NCI-H446 treated with DMSO at 0.1 percent for 48 hours (cell line): ENCODE results near the gene FNBP1.

Experiments
- DNase-seq: peaks from one replicate; lab custom pipeline; 2025; lab: John Stamatoyannopoulos, UW

Gene FNBP1

DNA sequence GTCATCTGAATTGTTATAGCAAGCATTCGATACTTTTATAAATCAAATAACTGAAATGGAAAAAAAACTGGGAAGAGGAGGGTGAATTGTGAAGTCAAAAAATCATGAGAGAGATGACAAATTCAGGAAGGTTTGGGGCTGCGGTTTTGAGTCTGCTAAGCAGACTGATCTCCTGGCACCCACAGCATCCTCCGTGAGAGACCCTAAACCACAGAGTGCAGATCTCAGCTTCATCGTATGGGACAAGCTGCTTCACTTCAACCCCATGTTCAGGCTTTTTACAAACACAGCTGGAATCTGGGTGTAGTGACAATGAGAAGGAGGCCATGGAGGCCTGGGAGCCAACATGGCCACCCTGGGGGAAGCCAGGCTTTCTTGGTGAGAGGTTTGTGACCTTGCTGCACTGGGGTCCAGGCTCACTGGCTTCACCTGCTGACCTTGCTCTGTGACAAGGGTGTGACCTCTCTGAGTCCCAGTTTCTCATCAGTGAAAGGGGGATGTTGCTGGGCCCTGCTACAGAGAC lies 188.3 kb downstream of the FNBP1 start:
- no peak for DNase-seq

DNA sequence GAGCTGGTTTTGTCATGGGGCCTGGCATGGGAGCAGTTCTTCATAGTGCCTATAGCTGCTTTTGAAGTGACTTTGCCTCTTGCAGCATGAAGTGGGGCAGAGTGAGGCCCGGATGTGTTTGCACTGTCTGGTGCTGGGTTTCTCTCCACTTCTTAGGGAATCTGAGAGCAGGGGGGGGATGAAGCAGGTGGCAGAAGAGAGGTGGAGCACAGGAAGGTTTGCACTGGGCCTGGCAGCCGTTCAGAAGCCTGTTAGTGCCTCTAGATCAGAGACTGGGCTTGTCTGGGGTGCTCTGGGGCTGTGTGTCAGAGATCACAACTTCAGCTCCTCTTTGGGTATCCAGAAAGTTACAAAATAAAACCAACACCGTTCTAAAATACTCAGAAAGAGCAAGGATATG lies 189.4 kb downstream of the FNBP1 start:
- DNase-seq, result no peak

DNA sequence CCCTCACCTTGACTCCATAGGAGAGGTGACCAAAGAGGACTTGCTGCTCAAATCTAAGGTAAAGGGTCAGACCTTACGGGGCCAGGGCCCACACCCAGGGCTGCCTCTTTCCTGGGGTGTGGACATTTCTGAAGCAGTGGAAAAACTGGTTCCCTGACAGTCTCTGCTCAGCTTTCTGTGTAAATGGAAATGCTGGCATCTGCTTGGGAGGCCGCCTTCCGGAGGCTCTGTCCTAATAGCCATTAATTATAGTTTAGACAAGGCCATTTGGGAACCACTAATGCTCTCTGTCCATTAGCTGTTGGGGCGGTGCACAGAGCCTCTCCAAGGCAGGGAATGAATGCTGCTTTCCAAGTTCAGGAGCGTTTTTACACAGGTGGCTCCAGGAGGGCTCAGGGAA lies 190.4 kb downstream of the FNBP1 start:
- no peak for DNase-seq

DNA sequence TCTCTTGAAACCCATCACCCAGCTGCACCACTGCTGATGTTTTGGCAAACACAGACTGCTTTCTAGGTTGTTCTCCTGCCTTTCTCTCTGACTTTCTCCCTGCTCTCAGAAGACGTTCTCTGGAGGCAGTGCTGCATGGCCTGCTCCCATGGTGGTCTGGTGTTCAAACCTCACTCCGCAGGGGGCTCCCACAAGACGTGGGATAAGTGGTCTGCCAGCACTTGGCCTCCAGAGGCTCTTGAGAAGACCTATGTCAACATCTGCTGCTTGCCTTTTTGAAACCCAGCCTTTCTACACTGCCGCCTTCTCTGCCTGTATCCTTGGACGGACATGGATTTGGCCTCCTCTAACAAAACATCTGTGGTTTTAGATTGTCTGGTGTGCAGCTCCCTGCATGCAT lies 191.2 kb downstream of the FNBP1 start:
- DNase-seq, result no peak

DNA sequence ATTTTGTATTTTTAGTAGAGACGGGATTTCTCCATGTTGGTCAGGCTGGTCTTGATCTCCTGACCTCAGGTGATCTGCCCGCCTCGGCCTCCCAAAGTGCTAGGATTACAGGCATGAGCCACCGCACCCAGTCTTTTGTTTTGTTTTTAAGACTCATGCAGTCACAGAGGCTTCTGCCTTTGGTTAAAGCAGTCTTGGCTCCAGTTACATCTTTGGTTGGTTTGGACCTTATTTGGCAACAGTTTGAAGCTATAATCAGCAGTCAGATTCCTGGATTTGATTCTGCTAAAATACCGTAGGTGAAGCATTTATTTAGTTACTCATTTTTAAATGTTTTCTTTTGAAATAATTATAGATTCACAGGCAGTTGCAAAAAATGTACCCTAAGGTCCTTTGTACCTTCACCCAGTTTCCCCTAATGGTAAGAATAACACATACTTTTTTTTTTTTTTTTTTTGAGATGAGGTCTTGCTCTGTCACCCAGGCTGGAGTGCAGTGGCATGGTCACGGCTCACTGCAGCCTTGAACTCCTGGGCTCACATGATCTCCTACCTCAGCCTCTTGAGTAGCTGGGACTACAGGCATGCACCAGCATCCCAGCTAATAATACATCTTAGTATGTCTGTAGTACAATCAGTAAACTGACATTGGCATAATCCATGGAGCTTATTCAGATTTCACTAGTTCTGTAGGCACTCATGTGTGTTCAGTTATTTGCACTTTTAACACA lies 192.0 kb downstream of the FNBP1 start:
- no peak for DNase-seq

DNA sequence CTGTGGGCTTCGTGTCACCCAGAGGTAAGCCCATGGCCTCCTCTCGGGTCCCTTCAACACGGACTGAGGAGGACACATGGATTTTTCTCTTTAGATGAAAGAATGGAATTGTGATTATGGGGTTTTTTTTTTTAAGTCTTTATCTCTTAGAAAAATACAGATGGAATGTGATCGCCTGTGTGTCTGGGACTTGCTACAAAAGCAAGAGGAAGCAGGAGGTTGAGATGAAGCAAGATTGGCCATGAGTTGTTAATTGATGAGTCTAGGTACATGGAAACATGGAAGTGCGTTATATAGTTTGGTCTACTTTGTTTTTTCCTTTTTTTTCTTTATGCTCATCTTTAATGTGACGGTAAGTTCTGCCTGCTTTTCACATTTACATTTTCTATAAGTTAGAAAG lies 193.1 kb downstream of the FNBP1 start:
- DNase-seq, result no peak

DNA sequence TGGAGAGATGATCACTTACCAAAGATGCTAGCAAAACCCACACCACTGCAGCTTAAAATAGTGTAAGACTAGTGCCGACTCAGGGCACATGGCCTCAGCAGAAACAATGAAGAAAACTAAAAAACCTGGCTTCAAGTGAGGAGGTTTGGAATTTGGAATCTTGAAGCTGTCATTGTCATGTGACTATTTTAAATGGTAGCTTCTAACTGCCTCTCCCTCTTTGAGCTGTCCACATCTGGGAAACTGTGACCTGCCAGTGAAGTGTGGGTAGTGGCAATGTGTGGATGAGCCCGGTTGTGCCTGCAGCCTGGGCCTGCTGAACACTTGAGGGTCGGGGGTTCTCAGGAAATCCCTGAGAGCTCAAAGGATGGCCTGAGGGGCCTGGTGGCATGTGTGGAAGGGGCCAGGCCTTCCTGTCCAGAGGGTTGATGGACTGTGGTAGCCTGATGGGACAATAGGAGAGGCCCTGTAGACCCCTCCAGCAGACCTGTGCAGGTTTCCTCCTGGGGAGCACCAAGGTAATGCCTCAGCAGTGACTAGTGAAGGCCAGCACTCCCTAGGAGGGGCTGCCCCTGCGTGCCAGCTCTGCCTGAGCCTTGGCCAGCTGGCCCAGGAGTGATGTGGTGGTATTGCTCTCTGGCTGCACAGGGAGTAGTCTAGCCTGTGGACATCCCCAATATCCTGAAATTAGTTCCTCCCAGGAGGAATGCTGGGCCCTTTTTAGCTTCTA lies 194.1 kb downstream of the FNBP1 start:
- DNase-seq, result no peak

DNA sequence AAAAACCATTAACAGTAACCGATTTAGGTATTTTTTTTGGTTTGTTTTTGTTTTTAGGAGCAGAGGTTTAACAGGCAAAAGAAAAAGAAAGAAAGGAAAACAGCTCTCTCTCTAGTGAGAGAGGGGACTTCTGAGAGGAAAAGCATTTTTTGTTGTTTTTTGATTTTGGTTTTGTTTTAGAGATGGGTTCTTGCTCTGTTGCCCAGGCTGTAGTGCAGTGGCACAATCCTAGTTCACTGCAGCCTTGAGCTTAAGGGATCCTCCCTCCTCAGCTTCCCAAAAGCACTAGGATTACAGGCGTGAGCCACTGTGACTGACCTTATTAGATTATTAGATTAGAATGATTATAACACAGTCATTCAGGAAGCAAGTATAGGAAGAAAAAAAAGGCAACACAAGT lies 197.6 kb downstream of the FNBP1 start:
- DNase-seq, result no peak

DNA sequence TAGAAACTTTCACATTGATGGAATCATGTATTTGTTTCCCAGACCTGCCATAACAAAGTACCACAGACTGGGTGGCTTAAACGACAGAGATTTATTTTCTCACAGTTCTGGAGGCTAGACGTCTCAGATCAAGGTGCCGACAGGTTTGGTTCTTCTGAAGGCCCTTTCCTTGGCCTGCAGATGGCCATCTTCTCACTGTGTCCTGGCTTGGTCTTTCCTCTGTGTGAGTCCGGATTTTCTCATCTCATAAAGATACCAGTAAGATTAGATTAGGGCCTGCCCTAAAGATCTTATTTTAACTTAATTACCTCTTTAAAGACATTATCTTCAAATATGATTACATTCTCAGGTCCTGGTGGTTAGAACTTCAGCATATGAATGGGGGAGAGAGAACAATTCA lies 201.9 kb downstream of the FNBP1 start:
- no peak for DNase-seq

DNA sequence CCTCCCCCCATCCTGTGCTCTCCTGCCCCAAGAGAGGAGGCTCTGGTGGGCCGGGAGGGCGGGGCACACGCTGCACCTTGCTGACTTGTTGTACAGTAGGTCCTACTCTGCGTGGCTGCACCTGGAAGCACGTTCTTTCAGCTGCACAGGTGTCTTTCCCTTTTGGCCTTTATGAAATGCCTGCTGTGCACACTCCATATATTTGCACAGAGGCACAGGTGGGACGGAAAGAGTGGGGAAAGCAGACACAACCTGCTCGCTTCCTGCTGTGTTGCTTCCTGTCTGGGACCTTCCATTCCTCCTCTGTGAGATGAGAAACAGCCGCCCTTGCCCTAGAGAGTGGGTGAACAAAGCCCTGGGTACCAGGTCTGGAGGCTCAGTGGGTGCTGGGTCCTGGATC lies 203.0 kb downstream of the FNBP1 start:
- DNase-seq, result no peak

DNA sequence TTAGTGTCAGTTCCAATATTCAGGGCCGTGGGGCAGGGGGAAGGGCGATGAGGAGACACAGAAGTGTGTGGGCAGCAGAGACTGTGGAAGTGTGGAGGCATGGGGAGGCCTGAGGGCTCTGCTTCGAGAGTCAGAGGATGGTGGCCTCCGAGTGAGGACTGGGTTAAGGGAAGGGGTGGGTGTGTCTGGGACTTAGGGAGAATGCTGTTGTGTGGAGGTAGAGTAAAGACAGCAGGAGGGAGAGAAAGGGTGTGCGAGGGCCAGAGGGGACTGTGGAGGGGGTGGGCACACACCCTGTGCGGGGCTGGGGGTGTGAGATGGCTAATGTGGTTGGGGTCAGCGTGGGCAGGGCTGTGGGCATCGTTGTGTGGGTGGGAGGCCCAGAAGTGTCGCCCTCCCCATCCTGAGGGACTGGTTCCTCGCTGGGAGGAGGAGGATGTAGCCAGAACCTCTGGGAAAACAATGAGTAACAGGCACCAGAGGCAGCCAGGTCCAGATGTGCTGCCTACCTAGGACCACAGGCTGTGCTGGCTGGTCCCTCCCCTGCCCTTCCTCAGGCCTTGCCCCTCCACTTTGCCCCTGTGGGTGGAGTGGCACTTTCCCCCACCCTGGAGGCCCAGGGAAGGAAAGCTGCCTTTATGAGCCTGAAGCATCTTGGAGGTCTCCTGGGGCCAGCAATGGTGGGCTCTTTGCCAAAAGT lies 203.5 kb downstream of the FNBP1 start:
- no peak for DNase-seq

DNA sequence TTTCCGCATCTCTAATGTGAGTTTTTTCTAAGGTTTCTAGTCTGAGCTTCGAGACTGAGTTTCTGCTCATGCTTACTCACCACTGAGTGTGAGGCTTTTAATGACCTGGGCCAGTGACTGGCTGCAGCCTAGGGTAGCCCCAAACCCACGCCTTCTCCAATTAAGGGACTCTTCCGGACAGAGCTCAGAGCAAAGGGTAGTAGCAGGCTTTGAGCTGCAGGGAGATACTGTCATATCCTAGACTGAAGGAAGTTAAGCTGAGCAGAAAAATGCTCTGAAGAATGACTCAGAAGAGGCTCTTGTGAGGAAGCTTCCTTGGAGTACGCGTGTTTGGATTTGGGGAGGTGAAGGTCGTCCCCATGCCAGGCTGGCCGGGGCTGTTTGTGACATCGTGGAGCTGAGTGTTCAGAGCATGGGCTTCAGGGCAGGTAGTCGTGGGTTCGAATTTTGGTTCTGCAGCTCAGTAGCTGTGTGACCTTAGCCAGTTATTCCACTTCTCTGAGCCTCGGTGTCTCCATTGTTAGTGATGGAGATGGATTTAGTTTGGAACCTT lies 204.2 kb downstream of the FNBP1 start:
- DNase-seq, result no peak
